ENCODE measurements around the gene ABCA12.

ABCA12 gene

DNA sequence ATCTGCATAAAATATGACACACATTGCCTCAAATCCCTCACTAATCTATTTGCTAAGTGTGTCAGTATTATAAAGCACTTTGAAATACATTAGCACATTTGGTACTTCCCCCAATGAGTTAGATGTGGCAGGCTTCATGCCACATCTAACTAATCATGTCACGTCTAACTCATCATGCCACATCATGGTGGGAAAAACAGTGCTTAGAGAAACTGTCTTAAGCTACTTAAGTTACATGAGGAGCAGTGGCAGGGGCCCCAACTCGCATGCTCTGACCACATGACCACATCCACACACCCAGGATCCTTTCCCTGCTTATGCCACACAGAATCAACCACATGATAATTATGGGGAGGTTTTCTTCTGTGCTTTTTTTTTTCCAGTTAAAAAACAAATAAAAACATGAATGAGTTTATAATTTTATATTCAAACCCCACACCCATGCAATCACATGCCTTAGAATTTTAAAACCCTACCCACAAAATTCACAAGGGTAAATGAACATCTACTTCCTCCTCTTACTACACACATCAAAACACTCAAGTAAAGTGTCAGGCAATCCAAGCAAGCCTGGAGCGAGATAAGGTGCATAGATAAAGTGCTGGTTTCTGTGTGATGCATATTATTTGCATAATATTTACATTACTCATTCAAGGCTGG lies 1.6 kb downstream of the ABCA12 start:
- no peak for DNase-seq (ENCODE audit: low read depth)

DNA sequence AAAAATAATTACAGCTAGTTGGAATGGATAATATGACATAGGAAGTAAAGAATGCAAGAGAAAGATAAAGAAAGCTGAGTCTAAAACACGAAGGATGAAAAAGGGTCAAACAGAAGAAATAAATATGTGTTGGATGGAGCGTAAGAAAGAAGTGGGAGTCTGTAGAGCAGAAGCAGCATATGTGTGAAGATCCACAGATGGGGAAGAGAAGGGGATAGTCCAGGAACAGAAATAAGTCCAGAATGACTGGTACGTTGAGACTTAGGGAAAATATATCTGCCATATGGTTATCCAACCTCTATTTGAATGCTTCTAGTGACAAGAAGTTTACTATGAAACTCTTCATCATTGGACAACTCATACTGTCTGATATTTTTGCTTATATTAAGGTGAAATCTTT lies 18.0 kb downstream of the ABCA12 start:
- DNase-seq (ENCODE audit: low read depth), result no peak

DNA sequence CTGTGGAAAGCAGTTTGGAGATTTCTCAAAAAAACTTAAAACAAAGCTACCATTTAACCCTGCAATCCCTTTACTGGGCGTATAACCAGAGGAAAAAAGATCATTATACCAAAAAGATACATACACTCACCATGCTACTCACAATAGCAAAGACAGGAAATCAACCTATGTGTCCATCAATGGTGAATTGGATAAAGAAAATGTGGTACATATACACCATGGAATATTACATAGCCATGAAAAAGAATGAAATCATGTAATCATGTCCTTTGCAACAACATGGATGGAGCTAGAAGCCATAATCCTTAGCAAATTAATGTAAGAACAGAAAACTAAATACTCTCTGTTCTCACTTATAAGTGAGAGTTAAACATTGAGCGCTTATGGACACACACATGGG lies 18.6 kb downstream of the ABCA12 start:
- DNase-seq (ENCODE audit: low read depth), result no peak

DNA sequence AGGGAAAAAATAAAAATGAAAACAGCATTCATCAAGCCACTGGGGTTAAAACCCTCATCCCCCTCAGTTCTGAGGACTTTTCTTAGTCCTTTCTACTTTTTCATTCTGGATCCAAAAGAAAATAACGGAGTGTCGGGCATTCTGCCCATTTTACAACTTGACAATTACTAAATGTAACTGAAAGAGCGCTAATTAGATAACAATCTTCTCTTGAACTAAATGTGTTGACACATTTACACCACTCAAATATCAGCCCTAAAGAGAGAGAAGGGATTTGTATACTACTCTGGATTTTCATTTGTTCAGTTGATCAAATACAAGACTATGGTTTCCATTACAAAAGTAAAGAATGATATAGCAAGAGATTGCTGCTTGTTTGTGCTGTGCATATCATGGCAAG lies 27.5 kb downstream of the ABCA12 start:
- DNase-seq (ENCODE audit: low read depth), result no peak

DNA sequence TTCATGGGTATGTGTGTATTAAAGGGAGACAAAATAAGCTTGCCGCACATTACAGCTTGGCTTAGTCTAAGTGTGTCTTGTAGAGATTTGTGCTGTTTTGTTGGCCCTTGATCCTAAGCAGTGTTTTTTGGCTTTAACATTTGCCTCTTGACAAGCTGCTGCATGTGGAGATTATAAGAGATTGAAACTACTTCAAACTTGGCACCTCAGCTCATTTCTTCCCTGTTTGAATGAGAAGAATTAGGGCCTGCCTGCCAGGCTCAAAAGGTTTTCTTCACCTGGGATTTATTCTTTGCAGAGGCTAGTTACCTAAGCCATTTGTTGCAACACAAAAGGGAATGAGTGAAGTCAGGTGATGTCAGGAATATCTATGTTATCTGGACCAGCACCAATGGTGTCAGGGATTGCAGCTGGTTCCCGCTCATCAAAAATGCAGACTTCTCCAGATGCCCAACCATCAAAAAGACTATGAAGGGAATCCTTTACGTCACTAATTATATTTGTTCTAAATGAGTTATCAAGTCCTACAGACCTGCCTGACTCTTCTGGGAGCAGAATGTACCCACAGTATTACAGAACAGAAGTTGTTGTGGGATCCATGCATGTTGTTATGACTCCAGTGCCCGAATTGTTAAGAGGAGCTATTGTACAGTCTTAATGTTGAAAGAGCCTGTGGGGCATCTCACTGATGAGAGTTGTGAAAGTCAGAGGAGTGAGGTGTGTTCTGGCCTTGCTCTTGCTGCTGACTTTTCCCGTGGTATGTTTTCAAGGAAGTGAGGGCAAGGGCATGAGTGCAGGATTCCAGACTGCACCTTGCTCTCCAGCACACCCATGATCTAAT lies 31.0 kb downstream of the ABCA12 start:
- DNase-seq (ENCODE audit: low read depth), result no peak

DNA sequence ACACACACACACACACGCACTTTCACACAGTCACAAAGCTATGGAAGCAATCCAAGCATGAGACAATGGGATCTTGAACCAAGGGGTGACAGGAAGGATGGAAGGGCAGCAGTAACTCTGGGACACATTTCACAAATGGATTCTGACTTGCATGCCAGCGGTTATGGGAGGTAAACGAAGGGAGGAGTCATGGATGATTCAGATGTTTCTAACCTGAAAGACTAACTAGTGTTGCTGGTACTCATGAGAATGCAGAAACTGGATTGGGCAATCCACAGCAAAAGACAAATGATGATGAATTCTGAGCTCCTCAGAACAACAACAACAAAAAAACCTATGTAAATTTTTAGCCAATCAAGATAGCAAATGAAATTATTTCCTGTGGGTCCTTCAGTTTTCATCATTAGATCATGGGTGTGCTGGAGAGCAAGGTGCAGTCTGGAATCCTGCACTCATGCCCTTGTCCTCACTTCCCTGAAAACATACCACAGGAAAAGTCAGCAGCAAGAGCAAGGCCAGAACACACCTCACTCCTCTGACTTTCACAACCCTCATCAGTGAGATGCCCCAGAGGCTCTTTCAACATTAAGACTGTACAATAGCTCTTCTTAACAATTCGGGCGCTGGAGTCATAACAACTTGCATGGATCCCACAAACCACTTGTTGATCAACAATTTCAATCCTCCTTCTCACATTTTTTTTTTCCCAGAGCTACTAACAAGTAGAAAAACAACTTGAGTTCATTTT lies 32.6 kb downstream of the ABCA12 start:
- DNase-seq (ENCODE audit: low read depth), result no peak

DNA sequence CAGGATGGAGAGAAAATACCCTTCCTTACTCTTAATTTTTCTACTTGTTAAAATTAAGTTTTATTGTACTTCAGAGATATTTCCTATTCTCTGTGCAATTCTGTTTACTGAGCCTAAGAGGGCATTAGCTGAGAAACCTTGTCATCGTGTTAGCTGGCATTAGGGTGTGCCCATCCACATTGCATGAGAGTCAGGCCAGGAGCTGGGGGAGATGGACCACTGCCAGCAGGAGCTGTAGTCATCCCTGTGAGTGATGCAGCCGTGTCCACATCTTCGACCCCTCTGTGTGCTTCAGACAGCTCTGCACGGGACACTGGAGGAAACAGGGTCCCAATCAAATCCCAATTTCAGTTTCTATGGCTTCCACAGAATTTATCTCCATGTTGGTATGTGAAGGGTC lies 34.2 kb downstream of the ABCA12 start:
- DNase-seq (ENCODE audit: low read depth), result no peak

DNA sequence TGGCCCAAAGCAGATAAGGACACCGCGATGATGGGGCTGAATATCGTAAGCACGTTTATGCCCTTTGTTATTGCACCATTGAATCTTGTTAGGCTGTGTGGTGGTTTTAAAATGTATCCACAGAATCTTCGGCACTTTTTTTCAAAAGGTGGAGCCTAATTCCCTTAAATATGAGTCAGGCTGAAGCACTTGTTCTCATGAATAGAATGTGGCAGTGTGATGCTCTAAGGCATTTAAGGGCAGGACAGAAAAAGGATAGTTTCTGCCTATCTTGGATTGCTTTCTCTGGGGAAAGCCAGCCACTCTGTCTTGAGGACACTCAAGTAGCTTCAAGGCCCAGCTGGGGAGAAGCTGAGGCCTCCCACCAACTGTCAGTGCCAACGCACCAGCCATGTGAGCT lies 39.6 kb downstream of the ABCA12 start:
- DNase-seq (ENCODE audit: low read depth), result no peak

DNA sequence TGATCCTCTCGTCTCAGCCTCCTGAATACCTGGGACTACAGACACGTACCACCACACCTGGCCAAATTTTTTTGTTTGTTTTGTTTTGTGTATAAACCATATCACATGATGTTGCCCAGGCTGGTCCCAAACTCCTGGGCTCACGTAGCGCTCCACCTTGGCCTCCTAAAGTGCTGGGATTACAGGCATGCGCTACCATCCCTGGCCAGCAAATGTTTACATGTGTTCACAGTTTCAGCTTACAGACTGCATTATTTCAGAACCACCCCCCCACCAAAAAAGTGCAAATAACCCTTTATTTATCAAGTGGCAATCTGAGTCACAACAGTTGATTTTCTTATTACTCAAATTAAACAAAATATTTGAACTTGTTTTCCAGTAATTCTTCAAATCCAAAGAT lies 54.3 kb downstream of the ABCA12 start:
- no peak for DNase-seq (ENCODE audit: low read depth)

DNA sequence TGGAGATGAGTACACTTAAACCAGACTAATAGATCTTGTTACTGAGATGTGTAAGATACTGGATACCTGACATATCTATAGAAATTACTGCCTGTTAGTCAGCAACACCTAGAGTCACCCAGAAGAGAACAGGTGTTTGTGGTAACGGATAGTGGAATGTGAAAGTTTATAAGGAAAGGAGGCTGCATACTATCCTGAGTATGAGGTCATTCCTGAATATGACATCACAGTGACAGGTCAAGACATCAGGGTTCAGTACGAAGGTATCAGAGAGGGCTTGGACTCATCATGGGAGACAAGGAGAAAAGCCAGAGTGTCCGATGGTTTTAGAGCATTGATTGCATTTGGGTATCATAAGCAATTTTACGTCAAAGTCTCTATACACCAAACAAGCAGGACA lies 55.3 kb downstream of the ABCA12 start:
- DNase-seq (ENCODE audit: low read depth), result no peak

DNA sequence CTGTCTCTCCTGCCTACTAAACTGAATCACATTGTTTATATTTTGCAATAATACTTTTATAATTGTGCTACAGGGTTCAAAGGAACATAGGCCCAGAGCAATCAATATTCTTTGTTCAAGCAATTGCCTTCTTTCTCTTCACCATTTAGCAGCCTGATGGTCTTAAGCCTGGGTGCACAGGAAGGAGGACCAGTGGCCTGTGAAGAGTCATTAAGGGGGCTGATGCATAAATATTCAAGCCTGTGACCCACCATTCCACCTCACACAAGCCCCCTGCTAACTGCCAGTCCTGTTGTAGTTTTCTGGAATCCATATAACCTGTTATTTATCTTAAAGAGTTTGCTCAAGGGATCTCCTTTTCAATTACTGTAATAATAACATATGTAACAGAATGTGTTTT lies 56.0 kb downstream of the ABCA12 start:
- DNase-seq (ENCODE audit: low read depth), result no peak

DNA sequence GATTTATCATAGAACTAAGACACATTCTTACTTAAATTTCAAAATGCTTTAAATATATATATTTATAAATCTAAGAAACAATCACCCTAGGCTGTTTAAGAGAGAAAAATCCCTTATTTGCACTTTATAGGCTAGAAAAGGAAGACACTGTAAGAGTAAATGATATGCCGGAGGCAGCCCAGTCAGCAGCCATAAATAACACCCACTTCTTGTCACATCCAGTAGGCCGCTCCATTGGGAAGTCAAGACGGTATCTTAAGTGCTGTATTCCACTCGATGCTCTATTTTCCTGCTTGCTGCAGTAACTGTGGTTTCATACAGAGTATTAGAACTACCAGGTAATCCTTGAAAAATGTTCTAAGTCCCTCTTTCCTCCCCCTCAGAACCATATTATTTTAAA lies 57.9 kb downstream of the ABCA12 start:
- DNase-seq (ENCODE audit: low read depth), result no peak

DNA sequence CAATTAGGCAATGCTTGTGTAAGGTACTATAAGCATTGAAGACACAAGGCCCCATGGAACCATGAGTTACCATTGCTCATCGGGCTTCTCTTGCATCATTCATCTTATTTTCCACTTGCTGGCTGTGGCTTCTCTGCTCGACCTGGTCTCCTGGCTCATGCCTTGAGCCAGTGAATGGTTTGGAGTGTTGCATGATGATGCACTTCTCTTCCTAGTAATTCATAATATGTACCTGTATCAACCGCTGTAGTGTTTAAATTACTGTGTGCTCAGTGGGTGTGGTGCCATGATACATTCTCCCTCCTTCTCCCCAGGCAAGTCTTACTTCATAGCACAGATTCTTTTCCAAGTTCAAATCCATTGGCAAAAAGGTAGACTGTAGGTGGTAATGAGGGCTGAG lies 66.8 kb downstream of the ABCA12 start:
- no peak for DNase-seq (ENCODE audit: low read depth)

DNA sequence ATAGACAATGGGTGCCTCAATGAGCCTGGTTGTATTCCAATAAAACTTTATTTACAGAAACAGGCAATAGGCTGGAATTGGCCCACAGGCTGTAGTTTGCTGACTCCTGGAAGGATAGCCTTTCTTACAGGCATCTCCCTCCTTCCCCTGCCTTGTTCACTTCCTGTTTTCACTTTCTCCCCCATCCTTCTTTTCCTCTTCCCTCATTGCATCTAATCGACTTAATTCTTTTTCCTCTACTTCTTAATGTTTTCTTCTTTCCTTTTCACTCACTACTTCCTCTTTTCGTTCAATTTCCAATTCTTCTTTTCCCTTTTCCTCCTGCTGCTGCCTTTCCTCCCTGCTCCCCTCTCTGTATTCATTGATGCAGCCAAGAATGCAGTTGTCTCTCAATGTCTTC lies 70.0 kb downstream of the ABCA12 start:
- no peak for DNase-seq (ENCODE audit: low read depth)

DNA sequence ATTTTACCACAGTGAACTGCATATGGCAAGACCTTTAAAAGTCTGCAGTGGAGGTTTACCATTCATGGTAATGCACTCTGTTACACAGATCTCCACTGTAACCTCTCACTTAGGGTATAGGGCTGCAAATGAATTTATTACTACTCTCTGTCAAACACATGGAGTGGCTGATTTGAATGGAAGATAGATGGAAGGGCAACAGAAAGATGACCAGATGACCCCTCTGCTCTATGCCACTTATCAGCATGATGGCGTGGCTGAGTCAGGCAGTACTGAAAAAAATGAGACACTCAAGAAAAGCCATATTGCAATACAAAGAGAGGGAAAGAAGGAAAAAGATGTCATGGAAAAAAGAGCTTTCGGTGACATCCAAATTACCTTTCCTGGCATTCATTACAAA lies 72.3 kb downstream of the ABCA12 start:
- DNase-seq (ENCODE audit: low read depth), result no peak

DNA sequence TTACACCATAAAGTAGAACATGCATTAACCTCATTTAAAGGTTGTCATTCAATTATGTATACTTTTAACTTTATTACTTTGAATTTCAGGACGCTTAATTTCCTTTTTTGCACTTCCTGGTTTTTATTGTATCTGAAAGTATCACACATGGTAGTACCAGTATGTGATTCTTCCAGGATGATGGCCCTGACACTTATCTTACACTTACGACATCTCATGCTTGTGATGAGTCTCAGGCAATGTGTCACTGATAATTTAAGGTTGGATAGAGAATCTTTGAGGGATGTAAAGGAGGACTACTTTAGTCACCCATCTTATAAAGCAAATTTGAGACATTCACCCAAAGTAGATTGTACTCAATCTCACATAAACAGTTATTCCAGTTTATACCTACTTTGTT lies 74.9 kb downstream of the ABCA12 start:
- no peak for DNase-seq (ENCODE audit: low read depth)

DNA sequence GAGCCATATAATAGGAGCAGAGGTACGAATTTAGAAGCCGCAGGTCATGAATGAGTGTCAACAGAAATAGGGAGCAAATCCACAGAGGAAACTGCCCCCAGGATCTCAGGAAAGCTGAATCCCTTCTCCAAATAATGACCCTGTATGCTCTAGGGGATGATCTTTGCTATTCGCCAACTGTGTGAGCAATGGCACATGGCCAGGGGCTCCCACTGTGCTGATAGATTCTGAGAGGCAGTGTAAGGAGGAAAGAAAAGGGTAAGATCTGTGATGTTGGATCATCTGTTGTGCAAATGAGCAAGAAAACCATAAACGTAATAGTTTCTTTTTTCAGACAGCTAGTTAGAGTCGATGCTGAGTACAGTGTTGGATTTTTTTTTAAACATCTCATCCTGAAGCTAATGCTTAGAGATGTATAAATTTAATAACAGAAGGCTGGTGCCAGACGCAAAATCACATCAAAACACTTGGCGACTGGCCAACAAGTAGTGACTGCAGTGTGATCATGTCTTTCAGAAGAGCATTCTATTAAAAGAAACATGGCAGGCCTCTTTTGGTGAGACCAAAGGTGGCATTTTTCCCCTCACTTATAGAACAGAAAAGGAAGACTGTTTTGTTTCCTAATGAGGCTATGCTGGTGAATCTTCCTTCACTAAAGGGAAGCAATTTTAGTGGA lies 77.4 kb downstream of the ABCA12 start:
- DNase-seq (ENCODE audit: low read depth), result no peak

DNA sequence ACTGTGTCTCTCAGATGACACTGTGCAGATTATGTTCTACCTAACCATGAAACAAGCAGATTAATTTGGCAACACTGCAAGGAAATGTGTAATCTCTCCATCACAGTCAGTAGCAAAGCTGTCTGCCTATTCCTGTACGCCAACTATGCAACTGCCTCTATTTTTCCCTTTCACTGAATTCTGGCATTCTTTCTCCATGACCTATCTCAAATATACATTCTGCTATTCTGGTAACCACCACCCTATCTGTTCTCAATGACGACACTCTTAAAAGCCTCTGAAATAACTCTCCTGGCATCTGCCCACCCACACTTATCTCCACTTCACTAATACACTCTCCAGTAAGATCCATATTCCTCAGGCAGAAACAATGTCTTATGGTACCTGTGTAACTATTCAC lies 78.7 kb downstream of the ABCA12 start:
- no peak for DNase-seq (ENCODE audit: low read depth)

DNA sequence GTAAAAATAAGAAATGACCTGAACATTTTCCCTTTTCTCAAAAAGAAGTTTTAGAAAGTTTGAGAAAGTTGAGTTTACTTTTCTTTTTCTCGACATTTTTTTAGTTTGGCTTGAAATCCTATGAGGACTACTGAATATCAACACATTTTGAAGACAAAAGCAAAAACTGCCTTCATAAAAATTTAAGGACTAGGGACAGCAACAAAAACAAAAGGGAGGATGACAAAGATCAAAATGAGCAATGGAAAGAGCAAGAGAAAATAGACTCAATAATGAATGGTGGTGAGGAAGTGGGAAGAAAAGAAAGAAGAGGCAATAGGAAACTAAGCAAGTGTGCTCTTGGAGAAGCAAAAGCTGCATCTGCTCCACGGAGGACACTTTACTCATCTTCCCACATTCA lies 82.5 kb downstream of the ABCA12 start:
- no peak for DNase-seq (ENCODE audit: low read depth)

DNA sequence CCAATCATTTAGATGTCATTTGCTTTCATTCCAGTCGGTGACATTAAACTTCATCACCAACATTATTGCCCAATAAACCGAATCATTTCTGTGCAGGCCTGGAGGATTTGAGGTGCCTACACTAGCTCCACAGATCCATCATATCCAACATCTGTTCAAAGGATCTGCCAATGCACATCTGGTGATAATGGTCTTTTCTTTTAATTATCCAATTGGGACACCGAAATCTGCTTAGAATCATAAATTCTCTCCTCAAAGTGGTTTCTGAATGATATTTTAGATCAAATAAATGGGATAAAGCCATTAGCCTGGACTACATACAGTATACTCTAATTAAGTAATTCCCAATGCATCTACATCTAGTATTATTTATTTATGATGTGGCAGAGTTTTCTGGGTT lies 85.6 kb downstream of the ABCA12 start:
- no peak for DNase-seq (ENCODE audit: low read depth)

DNA sequence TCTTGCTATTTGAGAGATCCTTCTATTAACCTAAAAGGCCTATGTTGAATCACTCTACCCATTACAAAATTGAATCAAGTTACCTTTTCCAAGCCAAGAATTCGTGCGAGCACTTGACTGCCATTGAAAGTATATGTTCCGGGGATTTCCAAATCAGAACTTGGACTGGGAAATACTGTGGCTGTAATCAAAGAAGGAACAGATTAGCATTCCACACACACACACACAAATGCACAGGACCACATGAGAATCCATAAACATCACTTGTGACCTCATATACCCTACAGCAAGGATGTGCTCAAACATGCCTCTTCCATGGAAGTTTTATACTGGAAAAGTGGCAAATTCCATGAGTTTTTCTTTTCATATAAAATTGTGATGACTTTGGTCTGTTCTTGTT lies 86.0 kb downstream of the ABCA12 start:
- no peak for DNase-seq (ENCODE audit: low read depth)

DNA sequence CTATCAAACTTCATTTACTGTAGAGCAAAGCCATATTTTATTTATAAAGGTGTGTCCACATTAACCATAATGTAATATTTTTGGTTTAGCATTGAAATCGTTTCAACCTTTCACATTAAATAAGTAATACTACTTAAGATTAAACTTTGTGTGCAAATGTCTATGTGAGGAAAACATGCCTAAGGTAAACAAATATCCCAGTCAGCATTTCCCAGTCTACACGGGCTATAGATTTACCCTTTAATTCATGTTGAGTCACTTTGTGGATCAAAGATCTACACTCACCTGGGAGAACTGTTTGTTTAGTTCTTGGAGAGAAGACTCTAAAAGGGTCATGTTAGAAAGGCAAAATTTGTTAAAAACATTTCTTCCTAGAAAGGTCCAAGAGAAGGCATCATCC lies 89.1 kb downstream of the ABCA12 start:
- DNase-seq (ENCODE audit: low read depth), result no peak

DNA sequence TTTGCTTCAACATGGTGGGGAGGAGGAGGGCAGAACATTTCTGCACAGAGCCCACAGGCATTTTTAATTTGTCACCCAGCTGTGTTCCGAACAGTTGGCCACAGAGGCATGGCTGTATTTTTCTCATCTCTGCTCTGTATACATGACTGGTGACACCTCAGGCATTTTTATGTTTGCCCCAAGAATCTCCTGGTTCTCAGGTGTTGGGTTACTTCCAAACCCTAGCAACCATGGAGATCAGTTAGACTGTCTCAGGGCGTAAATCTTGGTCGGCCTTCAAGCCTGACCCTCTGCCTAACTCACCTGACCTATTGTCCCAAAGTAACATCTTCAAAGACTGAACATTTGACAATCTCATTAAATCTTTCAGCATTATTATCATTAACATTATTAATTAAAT lies 100.0 kb downstream of the ABCA12 start:
- no peak for DNase-seq (ENCODE audit: low read depth)

Measured in activated T-helper 1 cell treated with Interleukin-2 at 50 U/mL for 16 hours (primary cell).